ENCODE data around the gene QSOX2. TPM values are rescaled to one million over a fixed set of nuclear protein-coding genes. Genes with fewer than 3 reads are reported as not detected.

The QSOX2 gene
- total RNA-seq, 1 experiment from 2014 or later = 40.0 TPM

GRCh38 chr9:136270173-136270705 is 24.6 kb upstream of the QSOX2 start:
- Histone ChIP-seq H3K9me3 (ENCODE audit: control insufficient read depth, insufficient read depth, low read depth, low read length) (no peaks in the 10 kb centered on the region), H3K4me3 (ENCODE audit: low read depth in 2 of 2, low read length in 2 of 2) (no peak overlapping the region), H3K36me3 (ENCODE audit: control insufficient read depth, insufficient read depth, low read length) (no peaks in the 10 kb centered on the region), H3K27ac (ENCODE audit: low read length) (no peak overlapping the region), H3K27me3 (ENCODE audit: control insufficient read depth, insufficient read depth, low read length) (no peaks in the 10 kb centered on the region), H3K4me1 (ENCODE audit: control insufficient read depth, insufficient read depth, low read length) (no peaks in the 10 kb centered on the region; the same call in 1 of the 2 replicates)
- no TSS peak for BruUV-seq (replicated peaks)
- CTCF ChIA-PET = no interaction called here
- intact Hi-C loops (cut with micrococcal nuclease; ENCODE audit: unreplicated experiment) = no loop called here
- no peak for DNase-seq (ENCODE audit: low read depth, low spot score)
- no peak for TF ChIP-seq SIN3A (IDR thresholded peaks at IDR 0.05; ENCODE audit: borderline replicate concordance, insufficient read depth, low read depth, low read length)
- no peak for TF ChIP-seq TCF7L2 (IDR thresholded peaks at IDR 0.05; ENCODE audit: low read depth, low read length)
- in situ Hi-C loops (cut with HindIII; ENCODE audit: low pct_unique_long_range_greater_than_20kb, low sequenced_read_pairs) = no loop called here
- ATAC-seq = no peak
- POLR2A ChIA-PET = no interaction called here

- H3K4me1 ChIP-seq (ENCODE audit: control insufficient read depth, insufficient read depth, low read length) = no peaks in the 10 kb centered on the region; the same call in 1 of the 2 replicates
- no peak overlapping the region for H3K27ac ChIP-seq (ENCODE audit: low read length)
- in situ Hi-C loops (cut with HindIII; ENCODE audit: low pct_unique_long_range_greater_than_20kb, low sequenced_read_pairs) (no loop called here), intact Hi-C loops (cut with micrococcal nuclease; ENCODE audit: unreplicated experiment) (no loop called here)
- ChIA-PET POLR2A (no interaction called here), CTCF (no interaction called here)
- no peaks in the 10 kb centered on the region for H3K27me3 ChIP-seq (ENCODE audit: control insufficient read depth, insufficient read depth, low read length)
- DNase-seq (ENCODE audit: low read depth, low spot score) (no peak), ATAC-seq (no peak)
- TF ChIP-seq CTCF (IDR thresholded peaks at IDR 0.05) (peak; percentile 18; the same call in 1 of the 2 replicates), REST (IDR thresholded peaks at IDR 0.05; ENCODE audit: insufficient read depth in 1 of 2, low read depth in 2 of 2, low read length in 1 of 2) (no peak)
- H3K36me3 ChIP-seq (ENCODE audit: control insufficient read depth, insufficient read depth, low read length) = no peaks in the 10 kb centered on the region
- H3K9me3 ChIP-seq (ENCODE audit: control insufficient read depth, insufficient read depth, low read depth, low read length) = no peaks in the 10 kb centered on the region
- BruUV-seq (replicated peaks) = no TSS peak
- H3K4me3 ChIP-seq (ENCODE audit: low read depth in 2 of 2, low read length in 2 of 2) = no peak overlapping the region
Measured at GRCh38 chr9:136268735-136269134, 23.1 kb upstream of the QSOX2 start.

GRCh38 chr9:136268318-136268717 is 22.7 kb upstream of the QSOX2 start:
- CTCF ChIA-PET = no interaction called here
- no peak for DNase-seq (ENCODE audit: low read depth, low spot score)
- Histone ChIP-seq H3K4me1 (ENCODE audit: control insufficient read depth, insufficient read depth, low read length) (no peaks in the 10 kb centered on the region; the same call in 1 of the 2 replicates), H3K27me3 (ENCODE audit: control insufficient read depth, insufficient read depth, low read length) (no peaks in the 10 kb centered on the region), H3K9me3 (ENCODE audit: control insufficient read depth, insufficient read depth, low read depth, low read length) (no peaks in the 10 kb centered on the region), H3K27ac (ENCODE audit: low read length) (no peak overlapping the region), H3K4me3 (ENCODE audit: low read depth in 2 of 2, low read length in 2 of 2) (no peak overlapping the region), H3K36me3 (ENCODE audit: control insufficient read depth, insufficient read depth, low read length) (no peaks in the 10 kb centered on the region)
- TF ChIP-seq SIN3A (IDR thresholded peaks at IDR 0.05; ENCODE audit: borderline replicate concordance, insufficient read depth, low read depth, low read length) (no peak), POLR2AphosphoS5 (IDR thresholded peaks at IDR 0.05; ENCODE audit: low read depth, low read length) (no peak), REST (IDR thresholded peaks at IDR 0.05; ENCODE audit: insufficient read depth in 1 of 2, low read depth in 2 of 2, low read length in 1 of 2) (no peak), CTCF (IDR thresholded peaks at IDR 0.05) (peak; percentile 65), TCF7L2 (IDR thresholded peaks at IDR 0.05; ENCODE audit: low read depth, low read length) (no peak)
- POLR2A ChIA-PET = no interaction called here
- BruUV-seq (replicated peaks) = no TSS peak
- intact Hi-C loops (cut with micrococcal nuclease; ENCODE audit: unreplicated experiment) = no loop called here
- peak; percentile 69 for ATAC-seq
- in situ Hi-C loops (cut with HindIII; ENCODE audit: low pct_unique_long_range_greater_than_20kb, low sequenced_read_pairs) = no loop called here

Measured in Panc1 (cell line).